ENCODE data around the gene ANAPC15.

DNA sequence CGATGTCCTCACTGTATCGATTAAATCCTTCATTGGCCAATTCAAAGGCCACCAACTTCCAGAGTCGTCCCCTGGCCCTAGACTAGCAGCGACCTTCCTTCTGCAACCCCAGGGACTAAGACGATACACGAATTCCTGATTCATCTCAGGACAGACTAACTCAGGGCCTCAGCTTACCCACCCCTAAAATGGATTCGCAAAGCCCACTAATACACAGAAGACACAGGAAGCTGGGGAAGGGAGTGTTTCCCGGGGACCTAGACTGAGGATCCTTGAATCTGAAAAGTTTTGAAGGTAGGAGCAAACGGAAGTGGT, 9.9 kb downstream of the ANAPC15 start:
- TF ChIP-seq POLR2A (IDR thresholded peaks at IDR 0.05) (no peak), CTCF (IDR thresholded peaks at IDR 0.05) (no peak)
